Gastroesophageal sphincter (tissue), 4 donors: Measurements from ENCODE around the gene CD300A. TPM values are rescaled to one million over a fixed set of nuclear protein-coding genes. Genes with fewer than 3 reads are reported as not detected.
A peak's percentile ranks its signal among the peaks of the same experiment; 100 is the strongest.

ENCODE experiments used
- ATAC-seq: fragments of 150-250 bp; one replicate; pipeline ENCODE4 v1.9.1; 2016; ENCODE audit warnings: mild to moderate bottlenecking, moderate library complexity
- H3K27ac ChIP-seq, 4 donors: fragments of 200-600 bp; sonication (generic) in 3 of 4; 1 replicate in 3 of 4; 2 replicates in 1 of 4; pipeline ENCODE4 v1.5.1; 2016 to 2019
- H3K27me3 ChIP-seq: fragments of 200-600 bp; sonication (generic); one replicate; pipeline ENCODE4 v1.5.1; 2019
- H3K36me3 ChIP-seq, 2 donors: fragments of 200-600 bp; sonication (generic); one replicate each; pipeline ENCODE4 v1.5.1; 2019; ENCODE audit warnings: control low read depth in 1 of 2
- H3K4me1 ChIP-seq, 3 donors: fragments of 200-600 bp; sonication (generic); 1 replicate in 2 of 3; 2 replicates in 1 of 3; pipeline ENCODE4 v1.5.1; 2016 to 2019; ENCODE audit warnings: control low read depth in 2 of 3
- H3K4me3 ChIP-seq, 2 donors: fragments of 200-600 bp; sonication (generic); one replicate each; pipeline ENCODE4 v1.5.1; 2019; ENCODE audit warnings: mild to moderate bottlenecking in 1 of 2, moderate library complexity in 1 of 2
- H3K9me3 ChIP-seq, 3 donors: fragments of 200-600 bp; sonication (generic); one replicate each; pipeline ENCODE4 v1.5.1; 2017 to 2019; ENCODE audit warnings: control low read depth in 2 of 3
- CTCF ChIP-seq, 4 experiments: fragments of 200-600 bp in 2 of 4; fragments of 450-650 bp in 2 of 4; sonication (generic) in 1 of 4; IDR thresholded peaks; one replicate each; pipeline ENCODE4 v1.5.1; 2017 to 2019; ENCODE audit warnings: antibody characterized with exemption in 4 of 4, mild to moderate bottlenecking in 2 of 4, moderate library complexity in 2 of 4
- EP300 ChIP-seq: sonication (generic); formaldehyde crosslinking; IDR thresholded peaks from one replicate; pipeline ENCODE4 v1.6.1; 2017; ENCODE audit warnings: antibody characterized with exemption, mild to moderate bottlenecking
- POLR2A ChIP-seq, 2 donors: fragments of 450-650 bp; IDR thresholded peaks; one replicate each; pipeline ENCODE4 v1.6.1; 2017; ENCODE audit warnings: antibody characterized with exemption in 2 of 2, mild to moderate bottlenecking in 2 of 2, moderate library complexity in 1 of 2
- POLR2AphosphoS5 ChIP-seq: sonication (generic); formaldehyde crosslinking; IDR thresholded peaks from one replicate; pipeline ENCODE4 v1.6.1; 2017; ENCODE audit warnings: antibody characterized with exemption
- WGBS, 2 donors: methylation state at CpG; one replicate each; pipeline ENCODE4 v1.1.5; 2018; ENCODE audit warnings: low coverage in 1 of 2; 5-methylcytosine and 5-hydroxymethylcytosine counted together
- total RNA-seq, 4 donors: library from RNA; depleted of rRNA; stranded (reverse); fragments of >200 nt; gene quantifications; one replicate each; pipeline ENCODE4 v1.1.0, GENCODE V29; 2016

The CD300A gene
- total RNA-seq, 4 donors from 2014 or later, result 2.0 to 5.8 (median 3.1) TPM

GRCh38 chr17:74467221-74467951 lies 952 bp downstream of the CD300A start:
- H3K4me1 ChIP-seq, result peaks cover 0 to 5% (median 0%) of the 10 kb centered on the region in 3 donors
- H3K4me3 ChIP-seq, result peak overlapping the region in 1 of 2 donors; percentile 37
- peaks cover 73% of the 10 kb centered on the region for H3K27me3 ChIP-seq
- TF ChIP-seq POLR2A (IDR thresholded peaks at IDR 0.05) (no peak), CTCF (IDR thresholded peaks at IDR 0.05) (no peak), EP300 (no peak), POLR2AphosphoS5 (no peak)
- H3K27ac ChIP-seq, result peak overlapping the region in 2 of 4 donors; percentile 22 to 37
- 59 to 64% methylated on average over 8 to 13 of the region's 21 CpGs for WGBS, 2 donors
- no peaks in the 10 kb centered on the region for H3K36me3 ChIP-seq
- H3K9me3 ChIP-seq, result no peaks in the 10 kb centered on the region
- ATAC-seq, result no peak

- TF ChIP-seq EP300 (no peak), CTCF (IDR thresholded peaks at IDR 0.05) (no peak), POLR2A (IDR thresholded peaks at IDR 0.05) (no peak), POLR2AphosphoS5 (no peak)
- Histone ChIP-seq H3K4me1 (no peaks in the 10 kb centered on the region), H3K36me3 (no peaks in the 10 kb centered on the region), H3K9me3 (peaks cover 0 to 15% (median 0%) of the 10 kb centered on the region in 3 donors), H3K27ac (no peak overlapping the region), H3K4me3 (no peak overlapping the region), H3K27me3 (peaks cover 98% of the 10 kb centered on the region)
- no peak for ATAC-seq
- 97 to 100% methylated on average over 1 to 3 of the region's 3 CpGs for WGBS, 2 donors
Observed at GRCh38 chr17:74471341-74471740, 4.9 kb downstream of the CD300A start.

DNA sequence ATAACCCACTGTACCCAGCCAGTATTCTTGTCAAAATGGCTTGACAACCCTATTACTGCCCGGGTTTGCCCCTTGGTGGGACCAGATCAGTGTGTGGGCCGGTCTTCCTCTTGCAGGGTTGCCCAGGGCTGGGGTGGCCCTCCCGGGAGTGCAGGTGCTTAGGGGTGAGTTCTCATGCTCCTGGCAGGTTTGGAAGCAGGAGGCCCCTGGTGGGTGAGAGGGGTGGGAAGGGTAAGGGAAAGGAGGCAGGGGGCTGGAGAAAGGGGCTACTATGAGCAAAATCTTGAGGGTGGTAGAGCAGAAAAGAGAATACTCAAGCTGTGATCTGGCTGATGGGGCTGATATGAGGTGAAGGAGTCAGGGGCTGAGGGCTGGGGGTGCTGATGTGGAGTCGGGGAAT lies 6.5 kb downstream of the CD300A start:
- ATAC-seq, result no peak
- Histone ChIP-seq H3K9me3 (peaks cover 0 to 18% (median 0%) of the 10 kb centered on the region in 3 donors), H3K27me3 (peaks cover 97% of the 10 kb centered on the region), H3K4me3 (no peak overlapping the region), H3K27ac (no peak overlapping the region), H3K4me1 (no peaks in the 10 kb centered on the region), H3K36me3 (no peaks in the 10 kb centered on the region)
- WGBS, 2 donors, result 50 to 83% methylated on average over 1 of the region's 4 CpGs
- TF ChIP-seq POLR2A (IDR thresholded peaks at IDR 0.05) (no peak), EP300 (no peak), POLR2AphosphoS5 (no peak), CTCF (IDR thresholded peaks at IDR 0.05) (no peak)

DNA sequence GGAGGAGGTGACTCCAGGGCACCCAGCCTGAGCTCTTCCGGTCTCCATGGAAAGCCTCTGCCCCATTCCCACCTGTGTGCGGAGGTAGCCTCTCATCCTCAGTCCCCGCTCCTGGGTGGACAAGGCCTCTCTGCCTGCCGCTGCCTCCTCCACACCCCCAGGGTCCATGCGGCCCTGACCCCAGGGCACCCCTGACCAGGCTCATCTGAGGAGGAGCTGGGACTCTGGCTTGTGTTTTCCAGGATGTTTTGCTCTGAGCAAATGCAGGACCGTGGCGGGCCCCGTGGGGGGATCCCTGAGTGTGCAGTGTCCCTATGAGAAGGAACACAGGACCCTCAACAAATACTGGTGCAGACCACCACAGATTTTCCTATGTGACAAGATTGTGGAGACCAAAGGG lies 6.9 kb downstream of the CD300A start:
- WGBS, 2 donors, result no CpG with 5 or more reads among the region's 8 CpGs
- TF ChIP-seq POLR2A (IDR thresholded peaks at IDR 0.05) (no peak), POLR2AphosphoS5 (no peak), CTCF (IDR thresholded peaks at IDR 0.05) (no peak), EP300 (no peak)
- Histone ChIP-seq H3K4me1 (no peaks in the 10 kb centered on the region), H3K27ac (no peak overlapping the region), H3K9me3 (peaks cover 0 to 18% (median 0%) of the 10 kb centered on the region in 3 donors), H3K27me3 (peaks cover 94% of the 10 kb centered on the region), H3K4me3 (no peak overlapping the region), H3K36me3 (no peaks in the 10 kb centered on the region)
- no peak for ATAC-seq
